Heart left ventricle (tissue), 16 donors: ENCODE measurements around the gene GRHL1. TPM values are rescaled to one million over a fixed set of nuclear protein-coding genes. Genes with fewer than 3 reads are reported as not detected.
"Not testable (repeated sequence)": the region's sequence is repeated elsewhere in the genome, so short reads cannot be mapped to it uniquely, and the experiment has no call there.

Experiments used
- ATAC-seq, 4 donors: fragments of 200-7000 bp; cut with Tn5 transposase; one replicate each; pipeline ENCODE4 v1.9.1; 2020 to 2022; ENCODE audit warnings: moderate library complexity in 4 of 4, mild to moderate bottlenecking in 3 of 4, moderate number of reproducible peaks in 1 of 4
- DNase-seq, 5 donors: peaks; one replicate each; pipeline ENCODE4 v3.0.0-alpha.2; 2020
- H3K27ac ChIP-seq, 12 donors: fragments of 200-600 bp; sonication (generic) in 4 of 12; one replicate each; pipeline versions ENCODE4 v1.5.0 to v1.8.0; 2016 to 2022; ENCODE audit warnings: mild to moderate bottlenecking in 2 of 12
- H3K27me3 ChIP-seq, 9 donors: fragments of 200-600 bp; sonication (generic) in 2 of 9; one replicate each; pipeline versions ENCODE4 v1.5.1 to v1.8.0; 2016 to 2022; ENCODE audit warnings: mild to moderate bottlenecking in 3 of 9
- H3K36me3 ChIP-seq, 9 donors: fragments of 200-600 bp; sonication (generic) in 2 of 9; one replicate each; pipeline versions ENCODE4 v1.5.0 to v1.8.0; 2018 to 2022; ENCODE audit warnings: mild to moderate bottlenecking in 2 of 9
- H3K4me1 ChIP-seq, 12 donors: fragments of 200-600 bp; sonication (generic) in 4 of 12; one replicate each; pipeline versions ENCODE4 v1.5.0 to v1.8.0; 2016 to 2022; ENCODE audit warnings: mild to moderate bottlenecking in 3 of 12
- H3K4me3 ChIP-seq, 12 donors: fragments of 200-600 bp; sonication (generic) in 4 of 12; one replicate each; pipeline versions ENCODE4 v1.5.0 to v1.8.0; 2017 to 2022; ENCODE audit warnings: mild to moderate bottlenecking in 9 of 12, moderate library complexity in 4 of 12
- H3K9me3 ChIP-seq, 12 donors: fragments of 200-600 bp; sonication (generic) in 4 of 12; one replicate each; pipeline versions ENCODE4 v1.5.0 to v1.8.0; 2016 to 2022; ENCODE audit warnings: mild to moderate bottlenecking in 1 of 12
- CTCF ChIP-seq, 12 donors: fragments of 200-600 bp; sonication (generic) in 4 of 12; IDR thresholded peaks; one replicate each; pipeline versions ENCODE4 v1.5.0 to v1.8.0; 2018 to 2022; ENCODE audit warnings: antibody characterized with exemption in 12 of 12, mild to moderate bottlenecking in 5 of 12
- POLR2A ChIP-seq, 2 donors: fragments of 450-650 bp; IDR thresholded peaks; one replicate each; pipeline ENCODE4 v1.6.1; 2017; ENCODE audit warnings: antibody characterized with exemption in 2 of 2, mild to moderate bottlenecking in 2 of 2, moderate library complexity in 2 of 2
- WGBS, 4 donors: extraction: QIAGEN DNeasy Blood & Tissue Kit in 2 of 4; methylation state at CpG; one replicate each; pipeline versions ENCODE4 v1.1.5 to v1.1.7; 2013 to 2018; 5-methylcytosine and 5-hydroxymethylcytosine counted together
- intact Hi-C, 10 donors: fragments of 100-400 bp; cut with DNase I; formaldehyde crosslinking; loops; one replicate each; pipeline versions ENCODE4 v1.11.1 to v1.14.2; 2022
- polyA plus RNA-seq, 2 donors: library from polyadenylated mRNA; stranded (reverse); fragments of 200-250 nt; gene quantifications; one replicate each; pipeline ENCODE4 v1.2.3, GENCODE V29; 2013
- total RNA-seq, 9 donors: library from RNA; depleted of rRNA in 2 of 9; stranded (reverse); fragments of >200 nt in 2 of 9; fragmentation: NEBNext Ultra II Directional in 3 of 9; extraction: Animal tissue kit (Norgen Biotek cat#: 25700) in 3 of 9; gene quantifications; one replicate each; pipeline versions ENCODE4 v1.1.0 to v1.2.4, GENCODE V29; 2016 to 2023
- donor health status: ischemic (EF 13 %, LVEDD 7.1; RV severe dilation, severe dysfunction).
- donor health status: healthy with polysubstance abuse.
- donor health status: DM: no; HTN: yes; CAD: no.
- donor health status: DM: no; HTN: no; CAD: no.
- donor health status: ischemic (EF 25% LVEDD 6.9; RV normal size, moderate dysfunction).
- donor health status: ischemic (EF 25% LVEDD 5.7; RV mildly dilated, moderate dysfunction).
- donor health status: healthy.
- donor health status: DM: yes; HTN: yes; CAD: no.
- donor health status: ischemic (EF 35%, LVEDD 5.7; RV mildly dilated, moderate dysfunction).
- donor health status: nonischemic (EF 11% LVEDD 7.7; RV severe dilation, severe dysfunction).
- donor health status: DM: yes; HTN: yes; CAD: no.
- donor health status: PGD.
- donor health status: ischemic (EF 29% LVEDD 5.4; RV normal size, mild dysfunction).
- donor health status: nonischemic (EF 23%, LVEDD 6.1; RV moderate dilation, normal function).

The GRHL1 gene
- total and polyA plus RNA-seq, 11 donors = 0.50 to 2.8 (median 1.0) TPM

GRCh38 chr2:9914384-9915065 is 37.0 kb upstream of the GRHL1 start:
- DNase-seq = no peak
- peaks cover 0 to 64% (median 26%) of the 10 kb centered on the region in 9 donors for H3K36me3 ChIP-seq
- no peaks in the 10 kb centered on the region for H3K27me3 ChIP-seq
- WGBS, 4 donors = 90 to 95% (median 92%) methylated on average over 9 of the region's 9 CpGs
- H3K9me3 ChIP-seq = no peaks in the 10 kb centered on the region
- no peak overlapping the region for H3K27ac ChIP-seq
- intact Hi-C loops = no loop called here
- ATAC-seq = no peak
- TF ChIP-seq POLR2A (IDR thresholded peaks at IDR 0.05) = no peak
- no peak for TF ChIP-seq CTCF (IDR thresholded peaks at IDR 0.05)
- H3K4me3 ChIP-seq = no peak overlapping the region
- H3K4me1 ChIP-seq = peaks cover 0 to 16% (median 2%) of the 10 kb centered on the region in 12 donors

DNA sequence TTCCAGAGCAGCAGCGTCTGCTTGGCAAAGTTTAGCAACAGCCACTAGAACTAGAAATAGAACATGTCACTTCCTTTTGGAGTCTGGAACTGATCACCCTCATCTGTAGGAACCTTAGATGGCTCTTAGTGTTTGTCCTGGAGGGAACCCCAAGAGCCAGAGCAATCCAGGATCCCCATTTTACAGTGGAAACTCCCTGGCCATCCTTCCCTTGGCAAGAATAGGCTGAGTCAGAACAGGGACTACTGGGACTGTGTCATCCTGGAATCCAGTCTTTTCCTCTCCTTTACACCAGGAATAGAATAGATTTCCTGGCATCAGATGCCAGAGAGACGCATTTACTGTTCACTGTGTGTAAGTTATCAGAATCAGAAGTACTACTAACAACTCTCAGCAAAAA is 33.2 kb upstream of the GRHL1 start:
- TF ChIP-seq POLR2A (IDR thresholded peaks at IDR 0.05) (no peak), CTCF (IDR thresholded peaks at IDR 0.05) (no peak)
- peak overlapping the region in 5 of 12 donors; percentile 14 to 76 (median 26) for H3K27ac ChIP-seq

GRCh38 chr2:9919512-9919911 is 32.0 kb upstream of the GRHL1 start:
- no peak for DNase-seq
- Histone ChIP-seq H3K9me3 (no peaks in the 10 kb centered on the region), H3K4me3 (no peak overlapping the region), H3K27me3 (no peaks in the 10 kb centered on the region), H3K4me1 (peaks cover 0 to 16% (median 2%) of the 10 kb centered on the region in 12 donors), H3K36me3 (peaks cover 0 to 64% (median 22%) of the 10 kb centered on the region in 9 donors), H3K27ac (no peak overlapping the region)
- TF ChIP-seq CTCF (IDR thresholded peaks at IDR 0.05) (no peak), POLR2A (IDR thresholded peaks at IDR 0.05) (no peak)
- intact Hi-C loops = no loop called here
- 59 to 93% (median 91%) methylated on average over 3 of the region's 3 CpGs for WGBS, 4 donors
- no peak for ATAC-seq

More for the DNA sequence above, 33.2 kb upstream of the GRHL1 start:
- peaks cover 0 to 16% (median 2%) of the 10 kb centered on the region in 12 donors for H3K4me1 ChIP-seq
- ATAC-seq = peak; percentile 64 to 91 (median 80)
- intact Hi-C loops = no loop called here
- H3K9me3 ChIP-seq = no peaks in the 10 kb centered on the region
- H3K4me3 ChIP-seq = no peak overlapping the region
- peak in 1 of 5 donors; percentile 34 for DNase-seq
- peaks cover 0 to 66% (median 28%) of the 10 kb centered on the region in 9 donors for H3K36me3 ChIP-seq
- WGBS, 4 donors = 7 to 22% (median 18%) methylated on average over 2 of the region's 2 CpGs
- H3K27me3 ChIP-seq = no peaks in the 10 kb centered on the region

- 91 to 100% (median 98%) methylated on average over 2 of the region's 2 CpGs for WGBS, 4 donors
- DNase-seq, H3K27me3 ChIP-seq, H3K27ac ChIP-seq, H3K4me3 ChIP-seq, ATAC-seq, H3K4me1 ChIP-seq, intact Hi-C loops, H3K9me3 ChIP-seq: not testable (repeated sequence)
- peaks cover 0 to 38% (median 7%) of the 10 kb centered on the region in 9 donors for H3K36me3 ChIP-seq
These were observed 24.5 kb upstream of the GRHL1 start for GRCh38 chr2:9927020-9927419.
